Upper lobe of right lung (tissue), 1 donor: ENCODE results near the gene ZNF3. TPM values are rescaled to one million over a fixed set of nuclear protein-coding genes. Genes with fewer than 3 reads are reported as not detected.
A peak's percentile ranks its signal among the peaks of the same experiment; 100 is the strongest.

ENCODE experiments used
- ATAC-seq: fragments of 200-7000 bp; cut with Tn5 transposase; one replicate; pipeline ENCODE4 v1.9.1; 2020; ENCODE audit warnings: mild to moderate bottlenecking, moderate library complexity
- DNase-seq: peaks from one replicate; pipeline ENCODE4 v3.0.0-alpha.2; 2020
- H3K27ac ChIP-seq: fragments of 200-600 bp; one replicate; pipeline ENCODE4 v1.8.0; 2022
- H3K27me3 ChIP-seq: fragments of 200-600 bp; one replicate; pipeline ENCODE4 v1.8.0; 2022; ENCODE audit warnings: mild to moderate bottlenecking
- H3K36me3 ChIP-seq: fragments of 200-600 bp; one replicate; pipeline ENCODE4 v1.8.0; 2022
- H3K4me1 ChIP-seq: fragments of 200-600 bp; one replicate; pipeline ENCODE4 v1.8.0; 2022
- H3K4me3 ChIP-seq: fragments of 200-600 bp; one replicate; pipeline ENCODE4 v1.8.0; 2022; ENCODE audit warnings: mild to moderate bottlenecking
- H3K9me3 ChIP-seq: fragments of 200-600 bp; one replicate; pipeline ENCODE4 v1.8.0; 2022
- CTCF ChIP-seq: fragments of 200-600 bp; IDR thresholded peaks from one replicate; pipeline ENCODE4 v1.8.0; 2022; ENCODE audit warnings: antibody characterized with exemption
- intact Hi-C: fragments of 100-400 bp; cut with DNase I; formaldehyde crosslinking; loops from one replicate; pipeline ENCODE4 v1.11.0; 2022
- total RNA-seq: library from RNA; stranded (reverse); fragmentation: NEBNext Ultra II Directional; extraction: Animal tissue kit (Norgen Biotek cat#: 25700); gene quantifications from one replicate; pipeline ENCODE4 v1.2.1, GENCODE V29; 2021
- donor health status: DM: no; HTN: yes; CAD: no; lungs with severe emphysema.

The ZNF3 gene
- total RNA-seq, 1 donor from 2014 or later, result 22.4 TPM

DNA sequence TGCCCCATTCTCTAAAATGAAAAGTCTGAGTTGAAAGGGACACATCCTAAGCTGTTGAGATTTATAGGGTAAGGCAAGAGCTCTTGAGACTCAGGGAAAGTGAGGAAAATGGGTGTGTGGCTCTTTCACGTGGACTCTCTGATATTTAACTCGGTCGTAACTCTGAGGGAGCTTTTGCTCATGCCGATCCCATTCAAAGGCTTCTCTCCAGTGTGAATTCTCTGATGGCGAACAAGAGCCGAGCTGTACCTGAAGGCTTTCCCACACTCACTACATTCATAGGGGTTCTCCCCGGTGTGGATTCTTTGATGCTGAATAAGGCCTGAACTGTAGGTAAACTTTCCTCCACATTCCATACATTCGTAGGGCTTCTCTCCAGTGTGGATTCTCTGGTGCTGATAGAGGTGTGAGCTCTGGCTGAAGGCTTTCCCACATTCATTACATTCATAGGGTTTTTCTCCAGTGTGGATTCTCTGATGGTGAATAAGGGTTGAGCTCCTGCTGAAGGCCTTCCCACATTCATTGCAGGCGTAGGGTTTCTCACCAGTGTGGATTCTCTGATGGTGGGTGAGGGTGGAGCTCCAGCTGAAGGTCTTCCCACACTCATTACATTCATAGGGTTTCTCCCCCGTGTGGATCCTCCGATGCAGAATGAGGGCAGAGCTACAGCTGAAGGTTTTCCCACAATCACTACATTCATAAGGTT, 10.4 kb downstream of the ZNF3 start:
- Histone ChIP-seq H3K4me1 (no peaks in the 10 kb centered on the region), H3K9me3 (peaks cover 16% of the 10 kb centered on the region), H3K36me3 (peaks cover 69% of the 10 kb centered on the region), H3K27ac (no peak overlapping the region), H3K4me3 (no peak overlapping the region), H3K27me3 (no peaks in the 10 kb centered on the region)
- ATAC-seq (no peak), DNase-seq (no peak)
- TF ChIP-seq CTCF, result no peak
- intact Hi-C loops, result no loop called here

DNA sequence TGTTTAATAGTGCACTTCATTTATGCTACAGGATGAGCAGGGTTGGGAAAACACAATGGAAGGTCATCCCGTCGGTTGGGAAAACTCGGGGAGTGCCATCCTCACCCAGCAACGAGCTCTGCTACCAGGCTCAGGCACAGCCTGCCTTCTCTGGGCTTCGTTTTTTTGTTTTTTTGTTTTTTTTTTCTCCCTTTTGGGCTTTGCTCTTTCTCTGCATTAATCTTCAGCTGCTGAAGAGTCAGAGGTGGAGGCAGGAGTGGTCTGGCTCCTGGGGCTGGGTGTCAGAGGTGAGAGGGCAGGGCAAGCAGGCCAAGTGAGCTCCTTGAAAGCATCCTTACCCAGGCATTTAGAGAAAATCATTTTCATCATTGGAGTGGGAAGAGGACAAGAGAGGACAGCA, 11.5 kb downstream of the ZNF3 start:
- no peaks in the 10 kb centered on the region for H3K27me3 ChIP-seq
- no peak overlapping the region for H3K4me3 ChIP-seq
- intact Hi-C loops, result no loop called here
- DNase-seq (no peak), ATAC-seq (no peak)
- H3K4me1 ChIP-seq, result peaks cover 5% of the 10 kb centered on the region
- H3K27ac ChIP-seq, result no peak overlapping the region
- TF ChIP-seq CTCF, result no peak
- H3K9me3 ChIP-seq, result peaks cover 16% of the 10 kb centered on the region
- H3K36me3 ChIP-seq, result peaks cover 57% of the 10 kb centered on the region

GRCh38 chr7:100066953-100067352, 14.6 kb downstream of the ZNF3 start:
- Histone ChIP-seq H3K27me3 (no peaks in the 10 kb centered on the region), H3K4me3 (no peak overlapping the region), H3K9me3 (peaks cover 15% of the 10 kb centered on the region), H3K27ac (no peak overlapping the region), H3K4me1 (peaks cover 6% of the 10 kb centered on the region), H3K36me3 (peaks cover 50% of the 10 kb centered on the region)
- intact Hi-C loops, result no loop called here
- DNase-seq (no peak), ATAC-seq (no peak)
- no peak for TF ChIP-seq CTCF

- intact Hi-C loops, result no loop called here
- Histone ChIP-seq H3K4me3 (no peak overlapping the region), H3K4me1 (peaks cover 6% of the 10 kb centered on the region), H3K9me3 (peaks cover 2% of the 10 kb centered on the region), H3K27me3 (no peaks in the 10 kb centered on the region), H3K36me3 (peaks cover 42% of the 10 kb centered on the region), H3K27ac (peak overlapping the region; percentile 4)
- no peak for TF ChIP-seq CTCF
- ATAC-seq (peak; percentile 73), DNase-seq (no peak)
Observed at GRCh38 chr7:100065452-100066186, 15.9 kb downstream of the ZNF3 start.

GRCh38 chr7:100064162-100064561, 17.4 kb downstream of the ZNF3 start:
- DNase-seq (no peak), ATAC-seq (no peak)
- Histone ChIP-seq H3K27ac (no peak overlapping the region), H3K4me1 (peaks cover 6% of the 10 kb centered on the region), H3K9me3 (no peaks in the 10 kb centered on the region), H3K27me3 (no peaks in the 10 kb centered on the region), H3K4me3 (no peak overlapping the region), H3K36me3 (peaks cover 38% of the 10 kb centered on the region)
- no peak for TF ChIP-seq CTCF
- intact Hi-C loops, result no loop called here
